ENCODE measurements around the gene SMAP1.

The SMAP1 gene

DNA sequence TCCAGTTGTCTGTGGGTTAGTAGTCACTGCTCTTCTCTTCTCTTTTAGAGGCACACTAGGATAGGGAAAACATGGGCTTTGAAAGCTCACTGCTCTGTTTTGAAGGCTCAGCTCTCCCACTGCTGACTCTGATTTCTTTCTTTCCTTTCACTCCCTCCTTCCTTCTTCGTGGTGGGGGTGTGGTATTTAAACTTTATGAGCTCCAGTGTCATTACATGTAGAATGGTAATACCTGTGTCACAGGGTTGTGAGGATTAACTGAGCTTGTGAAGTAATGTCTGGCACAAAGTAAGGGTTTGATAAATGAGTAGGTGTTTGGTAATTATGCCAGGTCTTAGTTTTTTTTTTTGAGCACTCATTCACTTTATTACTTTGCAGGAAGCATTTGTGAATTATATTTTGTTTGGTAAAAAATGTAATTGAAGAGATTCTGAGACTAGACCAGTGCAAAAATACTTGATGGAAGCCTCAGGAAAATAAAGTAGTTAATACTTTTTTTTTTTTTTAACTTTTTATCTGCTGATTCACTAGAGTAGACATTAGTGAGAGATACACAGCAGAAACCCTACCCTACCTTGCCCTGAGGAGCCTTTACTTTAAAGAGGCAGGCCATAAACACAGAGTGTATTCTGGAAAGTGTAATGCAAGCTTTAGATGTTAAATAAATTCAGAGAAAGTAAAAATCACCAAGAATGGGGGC, 17.3 kb downstream of the SMAP1 start:
- no peak for DNase-seq (ENCODE audit: low read depth, low spot score)

DNA sequence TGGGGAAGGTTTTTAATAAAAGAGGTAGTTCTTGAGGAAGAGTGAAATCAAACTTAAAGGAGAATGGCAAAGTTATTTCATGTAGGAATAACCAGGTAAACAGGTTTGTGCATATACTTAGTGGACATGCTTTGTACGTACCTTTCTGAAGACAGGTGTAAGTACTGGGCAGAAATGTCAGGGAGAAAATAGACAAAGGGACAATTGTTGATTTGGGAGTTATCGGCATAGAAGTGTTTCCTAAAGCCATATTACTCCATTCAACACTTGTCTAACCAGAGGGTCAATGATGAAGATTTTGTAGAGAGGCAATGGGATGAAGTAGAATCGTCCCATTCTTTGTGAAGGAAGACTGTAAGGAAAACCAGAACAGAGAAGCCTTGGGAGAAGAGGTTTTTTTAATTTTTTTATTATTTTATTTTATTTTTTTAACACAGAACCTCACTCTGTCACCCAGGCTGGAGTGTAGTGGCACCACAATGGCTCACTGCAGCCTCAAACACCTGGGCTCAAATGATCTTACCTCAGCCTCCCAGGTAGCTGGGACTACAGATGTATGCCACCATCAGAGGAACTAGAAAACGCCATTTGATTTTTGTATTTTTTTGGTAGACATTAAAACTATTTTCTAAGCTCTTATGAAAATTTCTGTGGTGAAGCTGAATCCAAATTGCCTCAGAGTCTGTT, 18.0 kb downstream of the SMAP1 start:
- DNase-seq (ENCODE audit: low read depth, low spot score) = no peak

DNA sequence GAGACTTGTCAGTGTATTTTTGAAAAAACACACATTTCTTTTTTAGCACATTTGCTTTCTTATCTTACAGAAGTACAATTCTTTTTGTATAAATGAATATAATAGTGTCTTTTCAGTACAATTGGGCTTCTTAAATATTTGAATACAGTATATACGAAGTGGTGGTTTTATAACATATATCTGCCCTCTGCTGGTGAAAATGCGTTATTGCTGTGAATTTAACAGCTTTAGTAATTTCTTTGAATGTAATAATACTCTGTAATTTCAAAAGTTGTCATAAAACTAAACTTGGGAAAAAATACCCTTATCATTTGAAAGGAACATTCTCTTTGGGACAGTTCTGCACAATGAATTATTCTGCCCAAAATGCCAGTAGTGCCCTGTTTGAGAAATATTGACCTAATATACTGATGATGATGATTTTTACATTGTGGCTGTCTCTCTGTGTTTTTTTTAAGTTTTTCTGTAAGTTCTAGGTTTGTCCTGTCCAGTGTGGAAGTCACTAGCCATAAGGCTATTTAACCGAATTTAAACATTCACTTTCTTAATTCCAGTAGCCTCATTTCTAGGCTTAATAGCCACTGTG, 19.0 kb downstream of the SMAP1 start:
- peak; percentile 51 for DNase-seq (ENCODE audit: low read depth, low spot score)

DNA sequence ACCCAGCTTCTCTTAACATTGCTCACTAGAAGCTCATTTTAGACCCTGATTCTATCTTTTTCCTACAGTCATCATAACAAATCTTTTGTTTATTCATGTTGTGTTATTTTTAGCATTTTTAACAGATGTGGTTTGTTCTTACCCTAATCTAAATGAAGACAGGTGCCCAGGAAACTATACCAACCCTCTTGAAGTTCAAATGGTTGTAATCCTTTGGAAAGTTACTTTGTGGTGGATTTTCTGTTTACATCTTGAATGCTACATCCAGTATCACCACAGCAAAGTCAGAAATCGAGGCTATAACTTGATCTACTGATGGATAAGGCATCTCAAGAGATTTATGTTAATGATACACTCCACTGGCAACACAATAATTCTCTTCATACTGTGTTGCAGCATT, 26.2 kb downstream of the SMAP1 start:
- no peak for DNase-seq (ENCODE audit: low read depth, low spot score)

DNA sequence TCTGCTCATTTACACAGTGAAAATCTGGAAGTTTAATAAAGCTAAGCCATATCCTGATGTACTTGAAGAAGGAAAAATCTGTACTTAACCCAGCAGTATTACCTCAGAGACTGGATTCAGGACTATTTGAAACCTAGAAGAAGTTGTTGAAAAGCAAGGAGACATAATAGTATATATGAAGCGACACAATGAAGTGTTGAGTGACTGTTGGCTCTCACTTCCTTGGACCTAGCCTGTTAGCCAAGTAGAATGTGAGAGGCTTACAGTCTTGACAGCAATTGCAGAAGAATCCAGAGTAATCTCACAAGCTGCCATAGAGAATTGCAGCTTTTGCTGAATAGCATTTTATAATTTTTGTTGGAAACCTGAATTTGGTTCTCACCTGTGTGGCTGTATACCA, 26.7 kb downstream of the SMAP1 start:
- no peak for DNase-seq (ENCODE audit: low read depth, low spot score)

DNA sequence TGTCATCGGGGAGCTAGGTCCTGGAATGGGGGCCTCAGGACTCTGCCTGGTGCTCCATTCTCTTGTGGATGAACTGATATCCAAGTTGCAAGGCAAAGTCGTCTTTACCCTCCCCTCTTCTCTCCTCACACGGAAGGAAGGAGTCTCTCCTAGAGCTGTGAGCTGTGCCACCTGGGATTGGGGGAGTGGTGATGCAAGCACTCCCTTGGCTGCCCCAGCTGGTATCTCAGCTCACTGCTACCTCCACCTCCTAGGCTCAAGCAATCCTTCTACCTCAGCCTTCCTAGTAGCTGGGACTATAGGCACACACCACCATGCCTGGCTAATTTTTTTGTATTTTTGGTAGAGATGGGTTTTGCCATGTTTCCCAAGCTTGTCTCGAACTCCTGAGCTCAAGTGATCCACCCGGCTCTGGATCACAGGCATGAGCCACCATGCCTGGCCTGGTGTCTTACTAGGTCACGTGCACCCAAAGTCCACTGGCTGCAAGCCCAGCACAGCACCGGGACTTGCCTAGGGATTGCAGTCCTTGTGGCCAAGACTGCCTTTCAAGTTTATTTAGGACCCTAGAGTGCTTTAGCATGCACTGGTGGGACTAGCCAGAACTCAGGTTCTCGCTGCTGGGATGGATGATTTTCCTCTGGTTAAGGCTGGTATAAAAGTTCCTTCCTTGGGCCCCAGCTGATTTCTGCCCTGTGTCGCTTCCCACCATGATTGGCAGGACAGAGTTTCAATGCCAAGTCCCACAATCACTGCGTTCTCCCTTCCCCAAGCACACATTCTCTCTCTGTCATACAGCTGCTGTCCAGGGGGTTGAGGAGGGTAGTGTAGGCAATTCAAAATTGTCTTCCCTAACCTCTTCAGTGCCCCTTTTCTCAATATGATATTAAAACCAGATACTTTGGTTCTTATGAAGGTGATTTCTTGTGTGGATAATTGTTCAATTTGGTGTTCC, 33.5 kb downstream of the SMAP1 start:
- DNase-seq (ENCODE audit: low read depth, low spot score) = no peak

DNA sequence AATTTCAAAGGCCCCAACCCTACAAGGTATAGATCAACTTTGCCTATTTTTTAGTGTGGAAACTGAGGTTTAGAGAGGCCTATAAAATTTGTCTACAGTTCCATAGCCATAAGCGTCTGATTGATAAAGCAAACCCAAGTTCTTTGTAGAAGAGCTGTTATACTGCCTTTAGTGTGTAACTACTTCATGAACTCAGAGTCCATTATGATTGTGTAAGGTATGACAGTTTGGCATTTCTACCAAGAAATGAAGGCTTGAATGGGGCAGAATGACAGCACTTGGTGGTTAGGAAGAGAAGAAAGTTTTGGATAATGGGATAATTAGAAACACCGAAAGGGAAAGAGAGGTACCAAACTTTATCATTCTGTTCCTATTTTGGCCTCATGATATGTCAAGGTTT, 38.1 kb downstream of the SMAP1 start:
- DNase-seq (ENCODE audit: low read depth, low spot score) = no peak

DNA sequence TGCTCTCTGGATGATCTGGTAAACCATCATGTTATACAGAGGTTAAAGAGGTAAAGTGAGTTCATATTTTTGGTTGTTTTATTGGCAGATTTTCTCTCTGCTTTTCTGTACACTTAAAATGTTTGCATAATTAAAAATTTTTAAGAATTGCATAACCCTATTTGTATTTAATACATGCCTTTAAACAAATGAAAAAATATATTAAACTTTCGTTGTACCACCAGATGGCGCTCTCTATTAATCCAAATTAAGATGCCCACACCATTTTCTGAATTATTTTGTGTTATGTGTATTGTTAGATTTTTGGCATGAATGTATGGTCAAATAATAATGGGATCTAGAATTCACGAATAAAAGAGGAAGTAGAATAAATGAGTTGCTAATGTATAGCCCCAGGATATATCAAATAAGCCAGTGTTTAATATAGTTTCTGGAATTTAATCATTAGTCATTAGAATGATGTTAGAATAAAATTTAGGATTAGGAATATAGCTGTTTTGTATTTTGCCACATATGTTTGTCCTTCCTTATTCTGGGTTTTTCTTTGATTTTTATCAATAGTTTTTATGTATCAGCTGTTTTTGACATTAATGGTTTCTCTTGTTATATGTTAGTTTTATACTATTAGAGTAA, 38.9 kb downstream of the SMAP1 start:
- DNase-seq (ENCODE audit: low read depth, low spot score) = peak; percentile 60

DNA sequence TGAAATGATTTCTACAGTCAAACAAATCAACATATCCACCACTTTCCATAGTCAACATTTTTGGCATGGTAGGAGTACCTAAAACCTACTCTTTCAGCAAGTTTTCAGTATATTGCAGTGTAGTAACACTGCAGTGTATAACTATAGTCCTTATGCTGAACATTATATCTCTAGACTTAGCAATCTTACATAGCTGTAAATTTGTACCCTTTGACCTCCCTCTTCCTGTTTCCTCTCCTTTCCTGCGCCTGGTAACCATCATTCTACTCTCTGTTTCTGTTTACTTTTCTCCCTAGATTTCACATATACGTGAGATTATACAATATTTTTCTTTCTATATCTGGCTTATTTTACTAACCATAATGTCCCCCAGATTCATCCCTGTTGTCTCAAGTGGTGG, 40.2 kb downstream of the SMAP1 start:
- DNase-seq (ENCODE audit: low read depth, low spot score) = no peak

DNA sequence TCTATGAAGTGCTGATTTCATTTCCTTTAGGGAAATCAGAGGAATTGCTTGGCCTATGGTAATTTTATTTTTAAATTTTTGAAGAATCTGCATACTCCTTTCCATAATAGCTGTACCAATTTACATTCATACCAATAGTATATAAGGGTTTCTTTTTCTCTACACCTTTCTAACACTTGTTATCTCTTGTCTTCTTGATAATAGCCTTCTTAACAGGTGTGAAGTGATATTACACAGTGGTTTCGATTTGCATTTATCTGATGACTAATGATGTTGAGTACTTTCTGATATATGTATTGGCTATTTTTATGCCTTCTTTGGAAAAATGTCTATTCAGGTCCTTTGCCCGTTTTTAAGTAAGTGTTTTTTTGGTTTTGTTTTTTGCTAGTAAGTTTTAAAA, 40.8 kb downstream of the SMAP1 start:
- DNase-seq (ENCODE audit: low read depth, low spot score) = no peak

DNA sequence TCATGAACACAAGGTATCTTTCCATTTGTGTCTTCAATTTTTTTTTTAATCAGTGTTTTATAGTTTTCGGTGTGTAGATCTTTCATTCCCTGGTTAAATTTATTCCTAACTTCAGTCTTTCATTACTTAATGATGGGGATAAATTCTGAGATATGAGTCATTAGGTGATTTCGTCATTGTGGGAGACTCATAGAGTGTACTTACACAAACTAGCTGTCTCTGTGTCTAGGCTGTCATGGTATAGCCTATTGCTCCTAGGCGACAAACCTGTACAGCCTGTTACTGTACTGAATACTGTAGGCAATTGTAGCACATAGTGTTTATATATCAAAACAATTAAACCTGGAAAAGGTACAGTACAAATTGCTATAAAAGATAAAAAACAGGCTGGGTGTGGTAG, 42.1 kb downstream of the SMAP1 start:
- DNase-seq (ENCODE audit: low read depth, low spot score) = peak; percentile 51

DNA sequence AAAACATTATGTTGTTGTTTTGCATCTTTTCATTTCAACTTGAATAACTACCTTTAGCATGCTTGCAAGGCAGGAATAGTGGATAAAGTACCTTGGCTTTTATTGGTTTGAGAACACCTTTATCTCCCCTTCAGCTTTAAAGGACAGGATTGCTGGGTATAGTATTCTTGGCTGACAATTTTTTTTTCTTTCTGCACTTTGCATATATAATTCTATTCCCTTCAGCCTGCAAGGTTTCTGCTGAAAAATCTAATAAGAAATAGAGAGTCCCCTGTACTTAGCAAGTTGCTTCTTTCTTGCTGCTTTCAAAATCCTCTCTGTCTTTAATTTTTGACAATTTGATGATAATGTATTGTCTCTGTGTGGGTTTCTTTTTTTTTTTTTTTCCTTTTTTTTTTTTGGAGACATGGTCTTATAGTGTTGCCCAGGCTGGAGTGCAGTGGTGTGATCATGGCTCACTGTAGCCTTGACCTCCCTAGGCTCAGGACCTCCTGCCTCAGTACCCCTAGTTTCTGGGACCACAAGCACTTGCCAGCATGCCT, 47.1 kb downstream of the SMAP1 start:
- no peak for DNase-seq (ENCODE audit: low read depth, low spot score)

DNA sequence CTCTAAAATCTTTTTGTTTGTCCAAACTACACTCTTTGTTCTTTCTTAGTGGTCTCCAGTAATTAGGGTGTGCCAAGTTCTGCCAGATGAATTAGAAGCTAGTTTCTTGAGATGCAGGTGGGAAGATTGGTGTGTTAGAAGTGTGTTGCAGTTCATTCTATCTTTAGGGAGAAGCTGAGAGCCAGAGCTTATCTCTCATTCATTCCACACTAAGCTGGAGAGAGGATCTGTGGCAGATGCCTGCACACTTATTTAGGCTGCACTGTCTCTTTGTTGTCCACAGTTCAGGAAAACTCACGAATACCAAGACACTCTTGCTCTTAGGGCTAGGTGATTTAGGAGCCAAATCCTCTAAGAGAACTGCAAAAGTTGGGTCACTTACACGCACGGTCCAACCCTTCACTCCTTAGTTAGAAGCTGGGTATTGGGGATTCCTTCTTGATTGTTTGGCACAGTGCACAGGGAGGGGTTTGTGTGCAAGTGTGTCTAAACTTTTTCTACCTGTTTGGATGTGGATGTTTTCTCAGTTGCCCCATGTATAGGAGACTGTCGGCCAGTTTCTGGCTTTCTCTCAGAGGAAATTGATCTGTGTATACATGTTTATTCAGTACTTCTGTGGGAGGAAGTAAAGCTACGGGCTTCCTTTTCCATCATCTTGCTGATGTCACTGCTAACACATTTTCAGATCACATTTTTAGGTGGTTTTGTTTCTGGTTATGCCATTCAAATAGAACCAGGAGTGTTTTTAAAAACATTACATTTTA, 49.5 kb downstream of the SMAP1 start:
- DNase-seq (ENCODE audit: low read depth, low spot score) = no peak

DNA sequence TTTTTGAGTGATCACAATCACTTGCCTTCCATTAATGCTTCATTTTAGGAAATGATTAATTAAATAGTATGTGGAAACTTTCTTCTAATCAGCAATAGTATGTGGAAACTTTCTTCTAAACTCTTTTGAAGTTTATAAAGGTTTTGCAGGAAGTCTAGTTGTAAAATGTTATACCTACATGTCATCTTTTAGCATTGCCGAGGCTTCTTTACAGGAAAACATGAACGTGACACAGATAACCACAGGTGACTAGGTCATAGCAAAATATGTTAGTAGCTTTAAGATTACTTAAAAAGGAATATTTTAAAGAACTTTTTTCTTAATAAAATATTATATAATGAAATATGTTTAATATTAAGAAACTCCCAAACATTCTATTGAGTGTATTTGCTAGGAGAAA, 56.8 kb downstream of the SMAP1 start:
- no peak for DNase-seq (ENCODE audit: low read depth, low spot score)

DNA sequence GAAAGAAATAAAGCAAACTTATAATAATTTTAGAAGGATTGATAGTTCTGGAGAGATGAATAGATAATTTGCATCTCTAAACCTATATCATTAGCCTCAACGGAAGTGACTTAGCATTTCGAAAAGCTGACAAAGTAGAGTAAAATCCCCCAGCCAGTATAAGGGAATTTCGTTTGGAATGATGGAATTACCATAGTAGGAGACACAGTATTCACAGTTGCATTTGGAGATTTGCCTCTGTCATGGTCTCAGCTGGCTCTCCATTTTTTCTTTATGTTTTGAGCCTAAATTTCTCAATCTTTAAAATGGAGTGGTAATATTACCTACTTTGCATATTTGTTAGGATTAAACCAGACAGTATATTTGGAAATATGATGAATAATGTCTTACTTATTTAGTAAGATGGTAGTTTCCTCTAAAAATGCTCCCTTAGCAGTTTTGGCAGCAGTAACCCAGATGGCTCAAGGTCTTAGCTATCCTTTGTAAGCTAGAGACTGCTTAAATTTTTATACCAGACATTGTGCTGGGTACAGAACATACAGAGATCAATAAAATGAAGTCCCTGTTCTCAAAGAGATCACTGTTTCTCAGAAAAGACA, 58.2 kb downstream of the SMAP1 start:
- DNase-seq (ENCODE audit: low read depth, low spot score) = no peak

DNA sequence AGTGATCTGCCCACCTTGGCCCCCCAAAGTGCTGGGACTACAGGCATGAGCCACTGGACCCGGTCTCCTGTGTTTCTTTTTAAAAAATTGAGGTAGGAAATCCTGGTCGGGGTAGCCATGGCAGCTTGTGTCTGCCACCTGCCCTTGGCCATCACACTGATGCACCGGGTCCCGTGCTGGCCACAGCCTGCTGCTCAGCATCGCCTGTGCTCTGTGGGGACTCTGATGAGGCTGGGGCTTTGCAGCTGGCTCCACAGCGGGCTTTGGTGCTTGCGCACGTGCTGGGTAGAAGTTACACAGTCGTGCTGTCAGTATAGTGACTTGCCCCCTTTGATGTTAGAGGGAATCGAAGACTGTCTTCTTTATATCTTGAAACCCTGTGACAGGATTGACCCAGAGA, 66.7 kb downstream of the SMAP1 start:
- no peak for DNase-seq (ENCODE audit: low read depth, low spot score)

DNA sequence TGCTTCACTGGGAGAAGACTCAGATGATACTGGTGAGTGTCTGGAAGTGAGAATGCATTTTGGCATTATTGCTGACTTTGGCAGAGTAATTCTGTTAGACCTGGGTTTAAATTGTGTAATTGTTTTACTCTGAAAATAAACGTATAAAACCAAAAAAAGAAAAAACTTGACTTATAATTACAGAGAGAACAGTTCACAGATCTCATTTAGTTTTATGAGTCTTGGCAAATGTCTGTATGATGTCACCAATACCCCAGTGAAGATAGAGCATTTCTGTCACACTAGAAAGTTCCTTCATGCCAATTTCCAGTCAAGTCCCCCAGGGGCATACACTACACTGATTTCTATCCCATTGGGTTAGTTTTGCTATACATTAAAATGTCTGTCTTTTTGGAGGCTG, 67.3 kb downstream of the SMAP1 start:
- DNase-seq (ENCODE audit: low read depth, low spot score) = no peak

DNA sequence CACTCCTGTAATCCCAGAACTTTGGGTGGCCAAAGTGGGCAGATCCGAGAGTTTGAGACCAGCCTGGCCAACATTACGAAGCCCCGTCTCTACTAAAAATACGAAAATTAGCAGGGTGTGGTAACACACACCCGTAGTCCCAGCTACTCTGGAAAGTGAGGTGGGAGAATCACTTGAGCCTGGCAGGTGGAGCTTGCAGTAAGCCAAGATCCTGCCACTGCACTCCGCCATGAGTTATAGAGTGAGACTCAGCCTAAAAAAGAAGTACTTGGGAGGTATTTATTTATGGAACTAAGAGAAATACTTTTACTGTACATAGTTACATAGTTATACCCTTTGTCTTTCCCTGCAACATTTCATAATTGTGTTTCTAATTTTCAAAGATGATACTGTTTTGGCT, 67.8 kb downstream of the SMAP1 start:
- DNase-seq (ENCODE audit: low read depth, low spot score) = no peak

DNA sequence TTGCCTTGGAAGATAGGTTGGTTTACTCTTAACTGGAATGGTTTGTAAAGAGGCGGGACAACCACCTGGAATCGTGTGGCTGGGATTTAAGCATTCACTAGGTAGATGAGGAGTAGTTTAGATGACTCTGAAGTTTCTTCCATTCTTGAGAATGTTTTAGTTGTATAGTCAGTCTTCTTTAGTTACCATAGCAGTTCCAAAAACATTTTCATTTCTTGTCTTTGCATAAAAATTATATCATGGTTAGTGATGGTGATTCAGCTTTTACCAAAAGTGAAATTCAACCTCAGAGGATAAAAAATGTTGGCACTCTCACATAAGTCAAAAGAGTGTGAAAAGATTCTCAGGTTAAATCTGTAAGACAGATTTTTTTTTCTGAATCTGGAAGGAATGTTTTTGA, 70.3 kb downstream of the SMAP1 start:
- no peak for DNase-seq (ENCODE audit: low read depth, low spot score)

DNA sequence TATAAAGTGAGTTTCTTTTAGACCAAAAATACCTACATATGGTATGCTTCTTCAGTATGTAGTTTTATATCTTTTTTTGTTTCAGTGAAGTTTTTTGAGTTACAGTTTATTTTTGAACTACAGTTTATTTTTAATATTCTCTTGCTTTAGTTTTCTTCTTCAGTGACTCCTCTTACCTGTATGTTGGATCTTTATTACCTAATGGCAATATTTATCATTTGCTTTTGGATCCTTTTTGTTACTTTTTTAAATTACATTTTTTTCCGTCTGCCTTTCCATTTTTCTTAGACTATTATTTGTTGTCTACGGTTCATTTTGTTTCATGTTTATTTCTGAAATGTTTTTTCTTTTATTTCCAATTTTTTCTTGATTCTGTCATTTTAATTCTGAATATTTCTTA, 71.9 kb downstream of the SMAP1 start:
- DNase-seq (ENCODE audit: low read depth, low spot score) = no peak

Data from astrocyte of the hippocampus (primary cell).